GM19043 (cell line): Measurements from ENCODE around the gene NLRP5.

Experiments used
- ATAC-seq: cut with Tn5 transposase; IDR thresholded peaks from one replicate; pipeline ENCODE4 v1.9.1; 2021; ENCODE audit warnings: low read depth; ENCODE audit not compliant: unreplicated experiment

The NLRP5 gene

GRCh38 chr19:56071151-56071550, 84.6 kb downstream of the NLRP5 start:
- ATAC-seq, result no peak

GRCh38 chr19:56076498-56076897, 89.9 kb downstream of the NLRP5 start:
- no peak for ATAC-seq

GRCh38 chr19:56079609-56080008, 93.0 kb downstream of the NLRP5 start:
- no peak for ATAC-seq

GRCh38 chr19:56080669-56081401, 94.3 kb downstream of the NLRP5 start:
- ATAC-seq, result peak; percentile 71

GRCh38 chr19:56083668-56084067, 97.1 kb downstream of the NLRP5 start:
- no peak for ATAC-seq

GRCh38 chr19:56084835-56085536, 98.4 kb downstream of the NLRP5 start:
- ATAC-seq, result no peak

GRCh38 chr19:56085571-56086275, 99.1 kb downstream of the NLRP5 start:
- no peak for ATAC-seq

- ATAC-seq, result no peak
Measured at GRCh38 chr19:56086671-56087430, 100.3 kb downstream of the NLRP5 start.

GRCh38 chr19:56087647-56088496, 101.3 kb downstream of the NLRP5 start:
- ATAC-seq, result no peak

- ATAC-seq, result no peak
Measured at GRCh38 chr19:56088497-56089215, 102.1 kb downstream of the NLRP5 start.

- ATAC-seq, result no peak
Measured at GRCh38 chr19:56089344-56089743, 102.8 kb downstream of the NLRP5 start.

GRCh38 chr19:56091066-56091490, 104.5 kb downstream of the NLRP5 start:
- no peak for ATAC-seq

GRCh38 chr19:56091751-56092546, 105.4 kb downstream of the NLRP5 start:
- no peak for ATAC-seq

- no peak for ATAC-seq
Measured at GRCh38 chr19:56092685-56093631, 106.4 kb downstream of the NLRP5 start.

- ATAC-seq, result no peak
Measured at GRCh38 chr19:56094449-56094848, 107.9 kb downstream of the NLRP5 start.

- no peak for ATAC-seq
Measured at GRCh38 chr19:56096665-56097064, 110.1 kb downstream of the NLRP5 start.

- no peak for ATAC-seq
Measured at GRCh38 chr19:56097306-56097705, 110.7 kb downstream of the NLRP5 start.
